Activated gamma-delta T cell treated with anti-CD3 and anti-CD28 coated beads, Interleukin-2, amount 50 U/mL, for 16 hours (primary cell): ENCODE measurements around the gene ANKS1A.
"Not testable (repeated sequence)": the region's sequence is repeated elsewhere in the genome, so short reads cannot be mapped to it uniquely, and the experiment has no call there.

Source experiments
- DNase-seq: peaks from one replicate; pipeline ENCODE4 v3.0.0-alpha.2; 2020; ENCODE audit warnings: low read depth

Gene ANKS1A

GRCh38 chr6:34999153-34999552, 110.1 kb downstream of the ANKS1A start:
- DNase-seq, result not testable (repeated sequence)

GRCh38 chr6:34999962-35000361, 110.9 kb downstream of the ANKS1A start:
- not testable (repeated sequence) for DNase-seq

GRCh38 chr6:35001349-35001748, 112.3 kb downstream of the ANKS1A start:
- DNase-seq, result not testable (repeated sequence)

DNA sequence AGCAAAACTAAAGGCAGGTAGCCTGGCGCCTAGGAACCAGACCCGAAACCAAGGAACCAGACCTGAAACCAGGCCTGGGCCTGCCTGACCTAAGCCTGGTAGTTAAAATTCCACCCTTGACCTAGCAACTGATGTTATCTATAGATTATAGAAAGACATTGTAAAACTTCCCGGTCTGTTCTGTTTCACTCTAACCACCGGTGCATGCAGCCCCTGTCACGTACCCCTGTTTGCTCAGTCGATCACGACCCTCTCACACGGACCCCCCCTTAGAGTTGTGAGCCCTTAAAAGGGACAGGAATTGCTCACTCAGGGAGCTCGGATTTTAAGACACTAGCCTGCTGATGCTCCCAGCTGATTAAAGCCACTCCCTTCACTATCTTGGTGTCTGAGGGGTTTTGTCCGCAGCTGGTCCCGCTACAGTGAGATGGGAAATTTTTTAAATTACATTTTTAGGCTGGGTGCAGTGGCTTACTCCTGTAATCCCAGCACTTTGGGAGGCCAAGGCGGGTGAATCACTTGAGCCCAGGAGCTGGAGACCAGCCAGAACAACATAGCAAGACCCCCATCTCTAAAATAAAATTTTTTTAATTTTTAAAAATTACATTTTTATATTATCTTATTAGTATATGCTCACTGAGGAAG, 115.0 kb downstream of the ANKS1A start:
- DNase-seq, result not testable (repeated sequence)

- no peak for DNase-seq
Measured at GRCh38 chr6:35007016-35007415, 118.0 kb downstream of the ANKS1A start.

GRCh38 chr6:35008858-35009257, 119.8 kb downstream of the ANKS1A start:
- DNase-seq, result no peak

DNA sequence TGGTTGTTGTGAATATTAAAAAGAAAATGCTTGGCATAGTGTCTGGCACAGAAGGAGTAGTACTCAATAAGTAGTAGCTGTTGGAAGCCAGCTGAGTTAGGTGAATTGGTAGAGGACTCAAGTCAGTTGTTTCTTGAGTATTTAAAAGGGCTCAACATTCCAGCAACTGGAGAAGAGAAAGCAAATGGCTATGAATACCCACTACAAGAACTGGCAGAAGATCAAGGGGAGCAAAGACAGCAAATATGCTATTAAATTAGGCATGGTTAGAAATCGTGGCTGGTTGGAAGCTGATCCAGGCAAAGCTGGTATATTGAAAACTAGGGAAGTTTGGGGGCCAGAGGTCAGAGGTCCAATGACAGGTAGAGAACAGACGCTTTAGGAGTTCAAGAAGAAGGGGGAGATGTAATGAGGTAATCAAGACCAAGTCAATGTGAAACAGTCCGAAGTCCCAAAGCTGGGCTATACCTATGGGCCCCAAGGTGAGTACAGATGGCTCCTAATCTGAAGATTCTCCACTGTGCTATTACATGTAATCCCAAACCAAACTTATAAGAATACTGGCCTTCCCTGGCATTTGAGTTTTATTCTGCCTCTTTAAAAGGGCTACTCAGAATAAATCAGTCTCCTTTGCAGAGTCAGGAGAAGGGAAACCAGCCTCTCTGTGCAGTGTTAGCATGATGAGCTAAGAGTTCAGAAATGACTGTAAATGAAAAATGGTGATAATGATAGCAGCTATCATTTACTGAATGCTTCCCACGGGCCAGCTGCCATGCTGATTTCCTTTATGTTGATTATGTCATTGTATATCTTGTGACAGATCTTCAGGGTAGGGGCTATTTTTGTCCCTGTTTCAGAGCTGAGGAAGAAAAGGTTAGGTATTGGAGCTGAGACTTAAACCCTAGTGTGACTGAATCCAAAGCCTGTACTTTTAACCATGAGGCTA, 122.3 kb downstream of the ANKS1A start:
- no peak for DNase-seq

GRCh38 chr6:35013701-35014100, 124.6 kb downstream of the ANKS1A start:
- DNase-seq, result no peak

- DNase-seq, result no peak
Measured at GRCh38 chr6:35014341-35014740, 125.3 kb downstream of the ANKS1A start.

DNA sequence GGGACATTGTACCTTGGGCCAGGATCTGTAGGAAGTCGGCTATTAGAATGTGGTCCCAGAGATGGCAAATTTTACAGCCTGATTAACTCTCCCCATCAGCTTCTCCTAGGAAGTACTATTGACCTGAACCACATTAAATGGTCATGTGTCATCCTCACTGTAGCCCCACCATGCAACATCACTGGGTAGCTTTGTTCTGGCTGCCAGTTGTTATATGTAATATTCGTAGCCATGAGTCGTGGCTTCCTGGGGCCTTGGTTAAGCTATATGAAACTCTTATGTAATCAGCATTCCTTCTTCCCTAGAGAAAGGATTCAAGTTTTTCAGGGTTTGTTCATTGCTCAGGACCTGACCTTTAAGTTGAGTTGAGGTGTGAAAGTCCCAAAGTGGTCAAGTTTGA, 125.7 kb downstream of the ANKS1A start:
- no peak for DNase-seq

- no peak for DNase-seq
Measured at GRCh38 chr6:35015476-35015875, 126.4 kb downstream of the ANKS1A start.

- DNase-seq, result no peak
Measured at GRCh38 chr6:35015996-35016395, 126.9 kb downstream of the ANKS1A start.

GRCh38 chr6:35016502-35017321, 127.7 kb downstream of the ANKS1A start:
- no peak for DNase-seq

DNA sequence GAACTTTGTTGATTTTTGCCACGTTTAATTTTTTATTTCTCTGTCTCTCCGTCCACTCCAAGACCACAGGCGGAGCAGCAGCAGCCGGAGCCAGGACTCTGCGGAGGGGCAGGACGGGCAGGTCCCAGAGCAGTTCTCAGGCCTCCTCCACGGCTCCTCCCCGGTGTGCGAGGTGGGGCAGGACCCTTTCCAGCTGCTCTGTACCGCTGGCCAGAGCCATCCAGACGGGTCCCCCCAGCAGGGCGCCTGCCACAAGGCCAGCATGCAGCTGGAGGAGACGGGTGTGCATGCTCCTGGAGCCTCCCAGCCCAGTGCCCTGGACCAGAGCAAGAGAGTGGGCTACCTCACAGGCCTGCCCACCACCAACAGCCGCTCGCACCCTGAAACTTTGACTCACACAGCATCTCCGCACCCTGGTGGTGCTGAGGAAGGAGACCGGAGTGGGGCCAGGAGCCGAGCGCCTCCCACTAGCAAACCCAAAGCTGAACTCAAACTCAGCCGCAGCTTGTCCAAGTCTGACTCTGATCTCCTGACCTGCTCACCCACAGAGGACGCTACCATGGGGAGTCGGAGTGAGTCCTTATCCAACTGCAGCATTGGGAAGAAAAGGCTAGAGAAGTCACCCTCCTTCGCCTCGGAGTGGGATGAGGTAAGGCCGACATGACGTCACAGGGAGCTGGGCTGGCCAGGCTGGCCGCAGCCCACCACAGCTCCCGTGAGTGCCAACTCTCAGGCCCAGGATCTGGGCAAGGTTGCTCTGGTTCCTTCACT, 128.5 kb downstream of the ANKS1A start:
- DNase-seq, result no peak

- no peak for DNase-seq
Measured at GRCh38 chr6:35018182-35018519, 129.1 kb downstream of the ANKS1A start.

GRCh38 chr6:35018746-35019145, 129.7 kb downstream of the ANKS1A start:
- no peak for DNase-seq

DNA sequence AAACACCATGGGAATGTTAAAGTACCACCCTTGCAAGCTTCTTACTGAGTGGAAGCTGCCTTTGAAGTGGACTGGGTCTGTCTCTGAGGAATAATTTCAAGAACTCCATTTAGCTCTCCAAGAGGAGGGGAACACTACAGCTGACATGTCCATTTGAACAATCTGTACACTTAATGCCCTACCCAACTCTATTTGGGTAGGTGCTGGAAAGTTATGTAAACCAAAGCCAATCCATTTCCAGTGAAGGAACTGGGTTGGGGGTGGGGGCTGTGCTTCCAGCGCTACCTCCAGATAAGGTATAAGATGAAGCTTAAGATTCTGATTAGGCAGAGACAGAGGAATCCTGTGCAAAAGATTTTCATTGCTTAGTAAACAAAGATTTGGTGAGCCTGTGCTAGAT, 130.1 kb downstream of the ANKS1A start:
- DNase-seq, result no peak

- no peak for DNase-seq
Measured at GRCh38 chr6:35019831-35020230, 130.8 kb downstream of the ANKS1A start.

GRCh38 chr6:35021004-35021403, 131.9 kb downstream of the ANKS1A start:
- DNase-seq, result no peak

GRCh38 chr6:35023091-35024000, 134.3 kb downstream of the ANKS1A start:
- DNase-seq, result no peak
